GM20000 (cell line): ENCODE results near the gene OTOS.

Source experiments
- DNase-seq: peaks from one replicate; pipeline ENCODE4 v3.0.0; 2012; ENCODE audit warnings: low spot score
- TF ChIP-seq, protein P1 (sequence below): IDR thresholded peaks from 2 replicates; pipeline ENCODE4 v1.5.1; 2012; ENCODE audit warnings: mild to moderate bottlenecking, control low read depth; ENCODE audit errors: extremely low read depth, missing control alignments

Gene OTOS

DNA sequence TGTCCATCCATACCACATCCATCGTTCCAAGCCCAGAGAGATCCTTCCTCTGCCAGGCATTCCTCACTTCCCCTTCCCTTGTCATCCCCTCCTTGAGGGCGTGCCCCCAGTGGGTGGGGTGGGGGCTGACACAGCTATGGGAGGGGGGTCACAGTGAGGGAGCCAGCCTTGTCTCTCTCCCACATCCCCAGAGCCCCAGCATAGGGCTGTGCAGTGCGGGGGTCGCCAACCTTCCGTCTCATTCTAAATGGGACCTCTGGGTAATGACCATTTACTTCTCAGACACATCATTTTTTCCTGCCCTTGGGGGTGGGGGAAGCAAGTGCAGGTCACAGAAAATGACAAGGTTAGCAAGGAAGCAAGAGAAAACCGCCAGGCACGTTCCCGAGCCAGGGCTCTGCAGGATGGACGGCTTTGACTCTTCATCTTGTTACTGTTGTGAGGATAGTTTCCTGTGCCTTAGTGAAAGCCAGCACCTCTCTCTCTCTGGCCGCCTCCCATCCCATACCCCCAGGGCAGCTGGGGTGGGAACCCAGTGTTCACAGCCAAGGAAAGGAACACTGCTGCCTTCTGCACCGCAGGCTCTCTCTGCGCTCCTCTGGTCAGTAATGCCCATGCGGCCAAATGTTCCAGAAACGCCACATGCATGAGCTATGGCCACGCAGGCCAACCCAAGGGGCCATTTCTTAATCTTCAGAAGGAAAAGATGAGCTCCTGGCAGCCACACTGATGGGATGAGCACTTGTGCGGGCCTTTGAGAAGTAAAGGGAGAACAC is 22.7 kb upstream of the OTOS start:
- TF ChIP-seq, protein P1, sequence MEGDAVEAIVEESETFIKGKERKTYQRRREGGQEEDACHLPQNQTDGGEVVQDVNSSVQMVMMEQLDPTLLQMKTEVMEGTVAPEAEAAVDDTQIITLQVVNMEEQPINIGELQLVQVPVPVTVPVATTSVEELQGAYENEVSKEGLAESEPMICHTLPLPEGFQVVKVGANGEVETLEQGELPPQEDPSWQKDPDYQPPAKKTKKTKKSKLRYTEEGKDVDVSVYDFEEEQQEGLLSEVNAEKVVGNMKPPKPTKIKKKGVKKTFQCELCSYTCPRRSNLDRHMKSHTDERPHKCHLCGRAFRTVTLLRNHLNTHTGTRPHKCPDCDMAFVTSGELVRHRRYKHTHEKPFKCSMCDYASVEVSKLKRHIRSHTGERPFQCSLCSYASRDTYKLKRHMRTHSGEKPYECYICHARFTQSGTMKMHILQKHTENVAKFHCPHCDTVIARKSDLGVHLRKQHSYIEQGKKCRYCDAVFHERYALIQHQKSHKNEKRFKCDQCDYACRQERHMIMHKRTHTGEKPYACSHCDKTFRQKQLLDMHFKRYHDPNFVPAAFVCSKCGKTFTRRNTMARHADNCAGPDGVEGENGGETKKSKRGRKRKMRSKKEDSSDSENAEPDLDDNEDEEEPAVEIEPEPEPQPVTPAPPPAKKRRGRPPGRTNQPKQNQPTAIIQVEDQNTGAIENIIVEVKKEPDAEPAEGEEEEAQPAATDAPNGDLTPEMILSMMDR = no peak
- no peak for DNase-seq

DNA sequence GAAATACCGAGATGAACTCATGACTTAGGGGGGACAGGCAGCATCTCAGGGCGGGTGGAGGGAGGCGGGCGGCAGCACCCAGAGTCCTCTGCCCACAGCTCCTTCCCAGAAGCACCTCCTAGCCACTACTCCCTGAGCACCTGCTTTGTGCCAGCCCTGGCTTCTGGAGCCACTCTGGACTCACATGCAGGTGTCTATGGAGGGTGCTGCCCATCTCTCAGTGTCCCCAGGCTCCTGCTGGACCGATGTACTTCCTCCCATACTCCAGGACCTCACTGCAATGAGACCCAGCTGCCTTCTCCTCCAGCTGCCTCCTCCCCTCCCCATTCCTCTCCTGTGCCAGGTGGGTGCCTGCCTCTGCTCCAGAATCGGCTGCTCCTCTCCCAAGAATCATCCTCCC is 22.1 kb upstream of the OTOS start:
- no peak for DNase-seq
- TF ChIP-seq, protein P1 = no peak

DNA sequence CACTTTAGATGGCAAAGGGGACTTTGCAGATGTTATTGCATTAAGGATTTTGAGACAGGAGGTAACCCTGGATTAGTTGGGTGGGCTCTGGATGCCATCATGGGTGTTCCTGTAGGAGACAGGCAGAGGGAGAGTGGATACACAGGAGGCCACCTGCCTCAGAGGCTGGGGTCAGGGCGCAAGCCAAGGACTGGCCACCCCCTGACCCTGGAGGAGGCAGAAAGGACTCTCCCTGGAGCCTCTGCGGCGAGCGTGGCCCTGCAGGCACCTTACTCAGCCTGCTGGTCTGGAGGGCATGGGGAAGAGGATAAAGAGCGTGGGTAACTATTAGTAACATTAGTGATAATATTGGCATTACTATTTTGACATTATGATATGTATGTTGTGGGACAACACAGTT is 21.6 kb upstream of the OTOS start:
- no peak for DNase-seq

DNA sequence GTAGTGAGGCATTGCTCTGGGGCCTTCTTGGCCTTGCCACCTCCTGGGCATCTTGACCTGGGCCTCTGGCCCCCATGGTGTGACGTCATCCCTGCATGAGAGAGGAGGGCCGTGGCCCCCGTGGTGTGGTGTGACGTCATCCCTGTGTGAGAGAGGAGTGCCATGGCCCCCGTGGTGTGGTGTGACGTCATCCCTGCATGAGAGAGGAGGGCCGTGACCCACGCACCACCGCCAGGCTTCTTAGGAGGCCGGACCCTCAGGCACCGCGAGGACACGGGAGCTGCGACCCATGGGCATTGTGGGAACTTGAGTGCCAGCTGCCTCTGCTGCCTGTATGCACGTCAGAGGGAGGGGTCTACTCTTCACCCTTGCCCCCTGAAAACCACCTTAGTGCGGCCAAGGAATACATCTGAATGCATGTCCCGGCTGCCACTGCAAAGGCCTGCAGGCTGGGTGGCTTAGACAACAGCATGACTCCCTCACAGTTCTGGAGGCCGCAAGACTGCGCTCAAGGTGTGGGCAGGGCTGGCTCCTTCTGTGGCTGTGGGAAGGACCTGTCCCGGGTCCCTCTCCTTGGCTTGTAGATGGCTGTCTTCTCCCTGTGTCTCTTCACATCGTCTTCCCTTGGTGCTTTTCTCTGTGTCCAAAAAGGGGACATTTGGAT is 20.8 kb upstream of the OTOS start:
- TF ChIP-seq, protein P1 = no peak
- DNase-seq = no peak

More for the DNA sequence above, 21.6 kb upstream of the OTOS start:
- TF ChIP-seq, protein P1 = no peak

DNA sequence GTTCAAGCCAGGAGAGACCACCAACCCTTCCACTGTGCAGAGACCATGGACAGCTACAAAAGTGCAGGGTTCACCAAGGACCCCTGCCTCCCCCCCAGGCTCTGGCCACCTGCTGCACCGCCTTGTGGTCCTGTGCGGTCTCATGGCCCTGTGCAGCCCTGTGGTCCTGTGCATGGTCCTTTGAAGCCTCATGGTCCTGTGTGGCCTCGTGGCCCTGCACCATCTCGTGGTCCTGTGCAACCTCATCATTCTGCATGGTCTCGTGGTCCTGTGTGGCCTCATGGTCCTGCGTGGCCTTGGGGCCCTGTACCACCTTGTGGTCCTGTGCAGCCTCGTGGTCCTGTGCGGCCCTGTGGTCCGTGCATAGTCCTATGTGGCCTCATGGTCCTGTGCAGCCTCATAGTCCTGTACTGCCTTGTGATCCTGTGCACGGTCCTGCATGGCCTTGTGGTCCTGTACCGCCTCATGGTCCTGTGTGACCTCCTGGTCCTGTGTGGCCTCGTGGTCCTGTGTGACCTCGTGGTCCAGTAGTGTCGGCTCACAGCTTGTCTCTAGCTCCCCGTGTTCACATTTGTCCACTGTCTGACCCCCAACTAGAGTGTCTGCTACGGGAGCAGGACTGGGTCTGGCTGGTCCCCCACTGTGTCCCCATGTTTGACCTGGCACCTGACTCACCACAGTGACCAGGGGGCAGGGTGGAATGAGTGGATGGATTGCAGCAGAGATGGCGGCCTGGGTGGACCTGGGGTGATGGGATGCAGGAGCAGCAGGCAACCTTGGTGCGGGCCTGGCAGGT is 20.0 kb upstream of the OTOS start:
- DNase-seq = no peak
- TF ChIP-seq, protein P1 = no peak

DNA sequence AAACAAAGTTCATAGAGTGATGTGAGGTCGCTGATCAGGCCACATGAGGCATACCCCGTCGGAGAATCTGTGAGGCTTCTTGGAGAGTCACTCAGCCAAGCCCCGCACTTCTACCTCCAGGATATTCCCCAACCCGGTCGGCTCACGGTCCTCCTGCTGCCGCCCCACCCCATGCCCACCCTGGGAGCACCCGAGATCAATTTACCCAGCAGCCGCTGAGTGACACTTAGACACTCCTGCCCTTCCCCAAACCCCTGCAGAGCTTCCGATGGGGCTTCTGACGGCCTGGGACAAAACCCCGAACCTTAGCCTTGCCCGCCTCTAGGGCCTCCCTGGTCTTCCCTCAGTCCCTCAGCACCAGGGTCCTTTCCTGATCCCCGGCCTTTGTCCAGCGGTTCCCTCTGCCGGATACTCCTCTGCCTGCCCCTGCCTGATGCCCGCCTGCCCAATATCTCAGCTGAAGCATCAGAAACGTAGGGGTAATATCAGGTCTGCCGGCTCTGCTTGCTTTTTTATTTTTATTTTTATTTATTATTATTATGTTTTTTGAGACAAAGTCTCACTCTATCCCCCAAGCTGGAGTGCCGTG is 18.9 kb upstream of the OTOS start:
- no peak for DNase-seq
- TF ChIP-seq, protein P1 = no peak
